Measurements from ENCODE around the gene PPP2R2D. TPM values are rescaled to one million over a fixed set of nuclear protein-coding genes. Genes with fewer than 3 reads are reported as not detected.

The PPP2R2D gene
- total RNA-seq, 1 experiment from 2014 or later, result 35.1 TPM

DNA sequence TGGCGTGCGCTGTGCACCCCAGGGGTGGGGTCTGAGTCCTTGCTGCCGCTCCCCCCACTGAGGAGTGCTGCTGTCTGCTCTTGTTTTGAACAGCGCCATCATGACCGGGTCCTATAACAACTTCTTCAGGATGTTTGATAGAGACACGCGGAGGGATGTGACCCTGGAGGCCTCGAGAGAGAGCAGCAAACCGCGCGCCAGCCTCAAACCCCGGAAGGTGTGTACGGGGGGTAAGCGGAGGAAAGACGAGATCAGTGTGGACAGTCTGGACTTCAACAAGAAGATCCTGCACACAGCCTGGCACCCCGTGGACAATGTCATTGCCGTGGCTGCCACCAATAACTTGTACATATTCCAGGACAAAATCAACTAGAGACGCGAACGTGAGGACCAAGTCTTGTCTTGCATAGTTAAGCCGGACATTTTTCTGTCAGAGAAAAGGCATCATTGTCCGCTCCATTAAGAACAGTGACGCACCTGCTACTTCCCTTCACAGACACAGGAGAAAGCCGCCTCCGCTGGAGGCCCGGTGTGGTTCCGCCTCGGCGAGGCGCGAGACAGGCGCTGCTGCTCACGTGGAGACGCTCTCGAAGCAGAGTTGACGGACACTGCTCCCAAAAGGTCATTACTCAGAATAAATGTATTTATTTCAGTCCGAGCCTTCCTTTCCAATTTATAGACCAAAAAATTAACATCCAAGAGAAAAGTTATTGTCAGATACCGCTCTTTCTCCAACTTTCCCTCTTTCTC, 55.0 kb downstream of the PPP2R2D start:
- H2AFZ ChIP-seq (ENCODE audit: low read length), result no peak overlapping the region
- H3K27me3 ChIP-seq (ENCODE audit: insufficient read depth, low read length), result no peaks in the 10 kb centered on the region
- H2BK15ac ChIP-seq (ENCODE audit: low read depth, low read length), result no peak overlapping the region
- no peak for DNase-seq
- H2BK20ac ChIP-seq (ENCODE audit: low read depth, low read length, poor library complexity, severe bottlenecking), result no peak overlapping the region
- Mint-ChIP-seq H3K4me3 (no peak overlapping the region), H3K4me1 (0 out of 4 replicates have a peak, but pooled peaks cover 0 to 1% of the 10 kb centered on the region in 2 experiments), H3K36me3 (ENCODE audit: insufficient read depth in 1 of 3, low read depth in 3 of 3) (peaks cover 65 to 88% (median 73%) of the 10 kb centered on the region in 3 experiments), H3K9me3 (peaks cover 12 to 25% of the 10 kb centered on the region in 2 experiments), H3K27me3 (ENCODE audit: low read depth) (no peaks in the 10 kb centered on the region), H3K27ac (peak overlapping the region in 1 of 3 experiments; percentile 90; a peak in 2 of 7 replicates)
- H3K79me2 ChIP-seq (ENCODE audit: insufficient read depth, low read length), result no peaks in the 10 kb centered on the region
- no peak overlapping the region for H3K4me2 ChIP-seq (ENCODE audit: insufficient read depth, insufficient read length, low read length)
- no peak overlapping the region for H4K91ac ChIP-seq (ENCODE audit: insufficient read length, low read depth, low read length)
- no peak overlapping the region for H3K23ac ChIP-seq (ENCODE audit: insufficient read length, low read depth, low read length)
- H3K18ac ChIP-seq (ENCODE audit: insufficient read length, low read depth, low read length), result no peak overlapping the region
- H2BK12ac ChIP-seq (ENCODE audit: insufficient read length, low read depth, low read length), result no peak overlapping the region
- H3K9me3 ChIP-seq (ENCODE audit: control insufficient read depth, low read depth, low read length), result no peaks in the 10 kb centered on the region
- H4K5ac ChIP-seq (ENCODE audit: insufficient read length, low read depth, low read length), result no peak overlapping the region
- no peaks in the 10 kb centered on the region for H3K4me1 ChIP-seq (ENCODE audit: insufficient read depth, low read length)
- H2BK120ac ChIP-seq (ENCODE audit: low read depth, low read length, poor library complexity, severe bottlenecking), result no peak overlapping the region
- no peak overlapping the region for H3K27ac ChIP-seq (ENCODE audit: insufficient read length, low read depth, low read length)
- H2AK5ac ChIP-seq (ENCODE audit: insufficient read length, low read length), result no peak overlapping the region
- no peak overlapping the region for H2BK5ac ChIP-seq (ENCODE audit: insufficient read length, low read length)
- H3K56ac ChIP-seq (ENCODE audit: insufficient read length, low read depth, low read length), result no peak overlapping the region
- H4K8ac ChIP-seq (replicated peaks; ENCODE audit: insufficient read length, low read depth, low read length), result no peak overlapping the region
- H3K9ac ChIP-seq (ENCODE audit: extremely low read depth, insufficient read length, low read length), result no peak overlapping the region
- no peaks in the 10 kb centered on the region for H3K79me1 ChIP-seq (ENCODE audit: insufficient read depth, low read depth, low read length, poor library complexity, severe bottlenecking)
- H3T11ph ChIP-seq (ENCODE audit: low read length), result no peak overlapping the region
- H3K14ac ChIP-seq (ENCODE audit: insufficient read depth, low read length), result no peak overlapping the region
- no peak overlapping the region for H3K4ac ChIP-seq (ENCODE audit: low read depth, low read length)
- no peaks in the 10 kb centered on the region for H4K20me1 ChIP-seq (ENCODE audit: control insufficient read depth, insufficient read depth, insufficient read length)
- no CpG with 5 or more reads among the region's 38 CpGs for WGBS (ENCODE audit: extremely low coverage, insufficient read length, low lambda C conversion rate)
- peaks cover 2% of the 10 kb centered on the region for H3K23me2 ChIP-seq (ENCODE audit: insufficient read length, low read depth, low read length, poor library complexity, severe bottlenecking)
- TF ChIP-seq, protein P1, sequence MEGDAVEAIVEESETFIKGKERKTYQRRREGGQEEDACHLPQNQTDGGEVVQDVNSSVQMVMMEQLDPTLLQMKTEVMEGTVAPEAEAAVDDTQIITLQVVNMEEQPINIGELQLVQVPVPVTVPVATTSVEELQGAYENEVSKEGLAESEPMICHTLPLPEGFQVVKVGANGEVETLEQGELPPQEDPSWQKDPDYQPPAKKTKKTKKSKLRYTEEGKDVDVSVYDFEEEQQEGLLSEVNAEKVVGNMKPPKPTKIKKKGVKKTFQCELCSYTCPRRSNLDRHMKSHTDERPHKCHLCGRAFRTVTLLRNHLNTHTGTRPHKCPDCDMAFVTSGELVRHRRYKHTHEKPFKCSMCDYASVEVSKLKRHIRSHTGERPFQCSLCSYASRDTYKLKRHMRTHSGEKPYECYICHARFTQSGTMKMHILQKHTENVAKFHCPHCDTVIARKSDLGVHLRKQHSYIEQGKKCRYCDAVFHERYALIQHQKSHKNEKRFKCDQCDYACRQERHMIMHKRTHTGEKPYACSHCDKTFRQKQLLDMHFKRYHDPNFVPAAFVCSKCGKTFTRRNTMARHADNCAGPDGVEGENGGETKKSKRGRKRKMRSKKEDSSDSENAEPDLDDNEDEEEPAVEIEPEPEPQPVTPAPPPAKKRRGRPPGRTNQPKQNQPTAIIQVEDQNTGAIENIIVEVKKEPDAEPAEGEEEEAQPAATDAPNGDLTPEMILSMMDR (conservative IDR thresholded peaks at IDR 0.05), result no peak
